HG03066 (cell line): ENCODE data around the gene FAM13C.
"Not testable (repeated sequence)": the region's sequence is repeated elsewhere in the genome, so short reads cannot be mapped to it uniquely, and the experiment has no call there.

Experiments used
- ATAC-seq: cut with Tn5 transposase; IDR thresholded peaks from one replicate; pipeline ENCODE4 v1.9.1; 2021; ENCODE audit warnings: low read depth; ENCODE audit not compliant: unreplicated experiment

The FAM13C gene

DNA sequence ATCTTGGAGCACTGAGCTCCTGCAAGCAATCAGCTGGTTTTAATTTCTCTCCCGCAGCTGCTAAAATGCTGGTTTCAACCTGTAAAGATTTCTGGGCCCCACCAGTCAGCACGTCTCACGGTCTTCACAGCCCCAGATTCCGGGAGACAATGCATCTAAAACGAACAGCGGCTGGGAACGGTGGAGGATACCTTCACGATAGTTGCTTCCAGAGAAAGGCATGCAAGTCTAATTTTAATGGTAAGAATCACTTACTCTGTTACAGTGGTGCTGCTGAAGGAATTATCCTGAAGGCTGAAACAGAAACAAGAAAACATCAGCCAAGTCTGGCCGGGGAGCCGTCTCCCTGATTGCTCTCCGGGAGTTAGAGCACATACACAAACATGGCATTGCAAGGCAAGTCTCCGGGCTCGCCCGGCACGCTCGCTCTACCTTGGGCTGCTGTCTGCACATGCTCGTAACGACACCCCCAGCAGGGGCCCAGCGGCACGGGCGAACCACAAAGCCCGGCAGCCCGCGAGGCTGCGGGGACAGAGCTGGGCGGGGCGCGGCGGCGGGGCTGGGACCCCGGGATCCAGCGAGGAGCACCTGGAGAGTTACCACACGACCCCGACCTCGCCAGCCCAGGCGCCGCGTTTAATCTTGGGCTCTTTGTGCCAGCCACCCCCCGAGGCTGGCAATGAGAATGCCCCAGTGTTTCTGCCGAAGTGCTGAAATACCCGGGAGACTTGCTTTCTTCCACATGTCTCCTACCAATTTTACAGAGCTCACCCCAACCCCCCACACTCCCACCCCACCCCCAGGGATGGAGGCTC lies at the start of gene FAM13C:
FAM13C (minus strand) TSS at position 406 of the 815 bp plus-strand sequence; CDS start at position 317, 89 bp downstream.
- peak; percentile 52 for ATAC-seq

- ATAC-seq, result no peak
Measured at GRCh38 chr10:59405235-59405634, 42.9 kb upstream of the FAM13C start.

GRCh38 chr10:59400214-59400613 lies 37.9 kb upstream of the FAM13C start:
- no peak for ATAC-seq

DNA sequence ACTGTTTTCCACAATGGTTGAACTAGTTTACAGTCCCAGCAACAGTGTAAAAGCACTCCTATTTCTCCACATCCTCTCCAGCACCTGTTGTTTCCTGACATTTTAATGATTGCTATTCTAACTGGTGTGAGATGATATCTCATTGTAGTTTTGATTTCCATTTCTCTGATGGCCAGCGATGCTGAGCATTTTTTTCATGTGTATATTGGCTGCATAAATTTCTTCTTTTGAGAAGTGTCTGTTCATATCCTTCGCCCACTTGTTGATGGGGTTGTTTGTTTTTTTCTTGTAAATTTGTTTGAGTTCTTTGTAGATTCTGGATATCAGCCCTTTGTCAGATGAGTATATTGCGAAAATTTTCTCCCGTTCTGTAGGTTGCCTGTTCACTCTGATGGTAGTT lies 37.0 kb upstream of the FAM13C start:
- ATAC-seq, result not testable (repeated sequence)

DNA sequence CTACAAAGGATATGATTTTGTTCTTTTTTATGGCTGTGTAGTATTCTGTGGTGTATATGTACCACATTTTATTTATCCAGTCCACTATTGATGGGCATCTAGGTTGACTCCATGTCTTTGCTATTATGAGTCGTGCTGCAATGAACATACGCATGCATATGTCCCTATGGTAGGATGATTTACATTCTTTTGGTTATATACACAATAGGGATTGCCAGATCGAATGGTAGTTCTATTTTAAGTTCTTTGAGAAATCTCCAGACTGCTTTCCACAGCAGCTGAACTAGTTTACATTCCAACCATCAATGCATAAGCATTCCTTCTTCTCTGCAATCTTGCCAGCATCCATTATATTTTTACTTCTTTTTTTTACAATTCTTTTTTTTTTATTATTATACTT lies 35.6 kb upstream of the FAM13C start:
- ATAC-seq, result no peak

GRCh38 chr10:59395984-59396383 lies 33.6 kb upstream of the FAM13C start:
- no peak for ATAC-seq

DNA sequence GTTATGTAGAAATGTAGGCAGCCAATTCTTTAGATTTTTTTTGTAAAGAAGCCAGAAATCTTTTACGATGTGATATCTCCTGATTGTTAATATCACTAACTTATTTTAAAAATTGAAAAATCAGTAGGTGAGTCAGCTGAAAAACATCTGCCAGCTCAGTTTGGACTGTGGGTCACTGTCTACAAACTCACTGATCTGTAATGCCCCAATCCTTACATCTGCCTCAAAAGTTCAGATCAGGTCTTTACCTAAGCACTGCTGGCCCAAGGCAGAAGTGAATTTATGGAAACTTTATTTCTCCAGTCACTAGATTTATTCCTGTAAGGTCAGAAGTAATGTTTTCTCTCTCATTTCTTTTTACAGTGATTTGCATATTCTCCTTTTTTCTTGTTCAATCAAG lies 31.0 kb upstream of the FAM13C start:
- ATAC-seq, result no peak

DNA sequence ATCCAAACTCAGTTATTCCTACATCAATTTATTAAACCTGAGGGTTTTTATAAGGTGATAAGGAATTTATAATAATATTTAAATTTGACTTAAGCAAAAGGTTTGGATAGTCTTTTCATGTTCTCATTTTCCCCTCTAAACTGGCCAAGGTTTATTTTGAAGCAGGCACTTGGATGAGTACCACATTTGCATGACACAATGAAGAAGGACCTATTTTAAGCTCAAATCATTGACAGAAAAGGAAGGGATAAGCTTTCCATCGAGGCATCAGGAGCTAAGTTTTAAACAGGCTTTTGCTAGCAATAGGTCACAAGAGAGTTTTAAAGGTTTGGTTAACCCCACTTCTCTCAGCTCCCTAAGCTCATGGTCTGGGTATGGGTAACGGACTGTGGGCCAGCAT lies 28.7 kb upstream of the FAM13C start:
- no peak for ATAC-seq

DNA sequence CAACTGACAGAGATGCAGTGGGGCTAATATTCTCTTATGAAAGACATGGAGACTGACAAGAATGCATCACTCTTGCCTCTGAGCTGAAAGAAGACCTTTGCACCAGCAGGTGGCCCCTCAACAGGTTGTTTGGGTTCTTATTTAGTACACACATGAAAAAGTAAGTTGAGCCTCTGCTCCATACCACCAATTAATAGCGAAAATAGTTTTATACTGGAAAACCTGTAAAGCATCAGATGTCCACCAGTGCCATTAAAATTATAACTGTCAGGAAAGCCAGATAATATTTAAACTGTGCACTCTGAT lies 26.3 kb upstream of the FAM13C start:
- ATAC-seq, result no peak

GRCh38 chr10:59387951-59388670 lies 25.8 kb upstream of the FAM13C start:
- no peak for ATAC-seq

GRCh38 chr10:59384761-59385160 lies 22.4 kb upstream of the FAM13C start:
- no peak for ATAC-seq

DNA sequence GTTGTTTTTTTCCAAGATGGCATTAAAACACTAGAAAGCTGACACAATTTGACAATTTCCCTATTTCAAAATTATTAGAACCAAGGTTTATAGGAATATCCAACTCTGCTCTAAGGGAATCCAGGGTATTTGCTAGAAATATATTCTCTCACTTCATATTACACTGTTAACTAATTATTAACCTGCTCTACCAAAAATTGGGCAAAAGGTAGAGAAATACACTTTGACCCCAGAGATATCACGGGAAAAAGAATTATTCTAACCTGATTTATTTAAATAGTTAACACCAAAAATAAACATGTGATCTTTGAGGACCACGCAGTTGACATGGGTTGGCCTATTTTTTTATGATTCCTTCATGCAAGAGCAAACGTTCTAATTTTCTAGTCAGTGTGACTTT lies 21.6 kb upstream of the FAM13C start:
- no peak for ATAC-seq

DNA sequence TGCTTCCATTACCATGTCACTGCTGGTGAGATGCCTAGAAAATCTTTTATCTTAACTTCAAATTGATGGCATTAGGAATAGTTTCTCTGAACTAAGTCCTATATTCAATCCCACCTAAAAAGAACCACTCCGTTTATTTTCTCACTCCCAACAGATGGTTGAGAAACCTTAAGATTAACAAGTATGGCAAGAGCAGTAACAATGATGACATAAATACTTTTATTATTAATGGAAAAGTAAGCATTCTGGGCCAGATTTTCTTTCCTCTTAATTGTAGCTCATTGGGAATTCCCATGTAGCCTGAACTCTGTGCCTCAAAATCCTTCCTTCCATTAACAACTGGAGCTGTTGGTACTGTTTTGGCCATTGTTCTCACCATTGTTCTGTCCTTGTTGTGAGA lies 21.1 kb upstream of the FAM13C start:
- ATAC-seq, result no peak

DNA sequence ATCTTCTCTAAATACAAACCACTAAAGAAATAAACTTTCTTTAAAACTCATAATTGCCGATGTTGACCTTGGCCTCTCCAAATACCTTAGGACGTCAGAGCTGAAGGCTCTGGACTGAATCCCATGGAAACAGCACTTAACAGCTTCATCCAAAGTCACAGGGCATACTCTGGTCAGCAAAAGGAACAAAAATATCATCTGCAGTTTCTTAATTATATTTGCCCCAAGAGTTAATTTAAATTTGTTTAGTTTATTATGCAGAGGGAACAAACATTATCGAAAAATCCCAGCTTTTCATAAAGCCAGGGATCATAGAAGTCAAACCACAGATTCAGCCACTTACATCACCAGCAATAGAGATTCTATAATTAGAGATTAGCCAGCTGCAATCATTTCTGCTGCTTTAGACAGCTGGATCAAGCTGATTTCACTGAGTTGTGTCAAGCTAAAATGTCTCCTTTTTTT lies 20.5 kb upstream of the FAM13C start:
- no peak for ATAC-seq

- ATAC-seq, result no peak
Measured at GRCh38 chr10:59381687-59382086, 19.3 kb upstream of the FAM13C start.

DNA sequence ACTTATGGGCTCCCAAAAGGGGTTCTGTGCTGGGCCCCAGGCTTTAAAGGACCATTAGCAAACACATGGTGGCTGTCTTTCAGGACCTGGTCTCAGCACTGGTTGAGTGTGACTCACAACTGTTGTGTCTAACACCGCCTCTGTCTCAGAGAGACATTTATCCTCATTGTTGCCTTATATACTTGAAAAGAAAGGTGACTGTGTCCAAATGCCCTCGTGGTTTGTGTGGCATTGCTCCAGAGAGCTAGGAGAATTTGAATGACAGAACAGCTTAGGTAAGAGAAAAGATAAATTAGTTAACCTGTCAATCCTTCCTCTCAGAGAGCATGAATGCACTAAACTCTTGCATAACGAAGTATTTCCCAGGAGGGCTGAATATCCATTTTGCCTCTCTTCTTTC lies 14.5 kb upstream of the FAM13C start:
- no peak for ATAC-seq

GRCh38 chr10:59375990-59376389 lies 13.6 kb upstream of the FAM13C start:
- no peak for ATAC-seq

DNA sequence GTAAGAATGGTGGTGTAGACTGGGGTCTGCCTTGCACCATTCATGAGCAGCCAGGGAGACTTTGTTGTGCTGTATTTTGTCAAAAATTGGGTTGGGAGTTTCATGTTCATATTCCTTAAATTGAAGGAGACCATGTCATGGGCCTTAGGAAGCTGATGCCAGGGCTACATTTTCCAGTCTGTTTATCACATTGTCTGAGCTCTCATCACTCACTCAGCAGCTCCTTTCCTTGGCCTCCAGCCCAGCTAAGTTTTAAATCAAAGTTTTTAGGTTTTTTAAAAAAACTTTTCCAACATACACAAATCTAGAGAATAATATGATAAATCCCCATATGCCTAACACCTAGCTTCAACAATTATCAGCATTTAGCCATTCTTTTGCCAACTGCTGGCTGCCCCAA lies 12.6 kb upstream of the FAM13C start:
- ATAC-seq, result no peak

- no peak for ATAC-seq
Measured at GRCh38 chr10:59373071-59373470, 10.7 kb upstream of the FAM13C start.

DNA sequence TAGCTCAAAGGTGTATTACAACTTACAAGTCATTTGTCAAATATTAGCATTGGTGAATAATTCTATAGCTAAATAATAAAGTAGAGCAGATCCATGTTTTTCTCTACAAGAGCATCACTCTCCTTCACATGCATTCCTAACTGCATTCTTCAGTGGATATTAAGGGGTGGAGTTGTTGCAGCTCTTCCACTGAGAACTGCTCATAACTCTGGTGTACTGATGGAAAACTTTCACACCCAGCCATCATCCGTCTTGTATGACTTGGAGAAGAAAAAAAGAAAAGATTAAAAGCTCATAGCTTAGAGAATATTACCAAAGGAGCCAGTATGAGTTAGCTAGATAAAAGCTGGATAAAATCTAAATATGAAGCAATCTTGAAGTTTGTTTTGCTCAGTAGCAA lies 10.2 kb upstream of the FAM13C start:
- no peak for ATAC-seq

DNA sequence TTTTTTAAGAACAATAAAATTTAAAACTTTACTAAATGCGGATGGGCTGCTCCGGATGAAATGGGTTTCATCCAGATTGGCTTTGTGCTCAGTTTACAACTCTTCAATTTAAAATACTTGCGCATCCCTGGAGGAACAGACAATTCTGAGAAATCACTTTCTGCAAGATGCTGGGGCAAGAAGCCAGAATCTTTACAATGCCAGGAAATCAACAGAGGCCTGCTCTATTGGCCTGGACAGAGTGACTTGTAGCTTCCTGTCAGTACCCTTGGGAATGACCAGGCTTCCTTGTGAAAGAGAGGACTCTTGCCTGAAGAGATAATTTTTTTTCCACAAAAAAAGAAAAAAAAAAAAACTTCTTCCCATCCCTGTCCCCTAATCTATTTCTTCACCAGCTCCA lies 3.9 kb upstream of the FAM13C start:
- no peak for ATAC-seq

DNA sequence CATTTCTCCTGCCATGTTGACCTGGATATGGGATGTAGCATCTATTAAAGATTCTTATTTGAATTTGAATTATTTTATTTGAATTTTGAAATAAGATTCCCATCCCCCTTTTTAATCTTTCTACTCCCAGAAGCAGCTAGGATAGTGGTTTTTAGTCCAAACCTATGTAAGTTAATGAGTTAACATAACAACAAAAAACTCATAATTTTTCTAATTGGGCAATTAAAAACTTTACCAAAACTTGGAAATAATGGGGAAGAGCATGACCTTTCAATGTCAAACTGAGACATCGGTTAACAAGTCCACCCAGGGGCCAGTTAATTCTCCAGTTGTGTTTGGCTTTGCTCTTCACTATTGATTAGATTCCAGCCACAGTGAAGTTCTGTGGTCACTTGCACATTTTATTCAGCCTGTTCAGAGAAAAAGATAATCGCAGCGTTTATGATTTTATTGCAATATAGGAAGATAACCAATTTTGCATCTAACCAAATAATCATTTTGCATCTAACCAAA lies 1.2 kb upstream of the FAM13C start:
- no peak for ATAC-seq
